Body of pancreas (tissue), 4 donors: ENCODE data around the gene ATP1A1. TPM values are rescaled to one million over a fixed set of nuclear protein-coding genes. Genes with fewer than 3 reads are reported as not detected.

Experiments
- ATAC-seq: fragments of 150-250 bp; one replicate; pipeline ENCODE4 v1.9.1; 2016
- DNase-seq, 4 donors: peaks; one replicate each; pipeline ENCODE4 v3.0.0-alpha.2; 2019
- H3K27ac ChIP-seq, 4 donors: fragments of 200-600 bp; sonication (generic); 1 replicate in 3 of 4; 2 replicates in 1 of 4; pipeline versions ENCODE4 v1.5.1 to v1.6.1; 2016 to 2019; ENCODE audit warnings: mild to moderate bottlenecking in 1 of 4, mixed read lengths in 1 of 4, moderate library complexity in 1 of 4
- H3K27me3 ChIP-seq, 2 donors: fragments of 200-600 bp; sonication (generic); one replicate each; pipeline ENCODE4 v1.6.0; 2016; ENCODE audit warnings: mild to moderate bottlenecking in 1 of 2
- H3K36me3 ChIP-seq, 2 donors: fragments of 200-600 bp; sonication (generic); replicated peaks in 1 of 2; 2 replicates each; pipeline ENCODE4 v1.5.1; 2016; ENCODE audit warnings: low read depth in 2 of 2; ENCODE audit not compliant: insufficient read depth in 1 of 2
- H3K4me1 ChIP-seq: fragments of 200-600 bp; sonication (generic); one replicate; pipeline ENCODE4 v1.6.0; 2016
- H3K4me3 ChIP-seq, 2 donors: fragments of 200-600 bp; sonication (generic); 1 replicate in 1 of 2; 2 replicates in 1 of 2; pipeline ENCODE4 v1.5.1; 2016 to 2019
- H3K9me3 ChIP-seq, 3 donors: fragments of 200-600 bp; sonication (generic); 1 replicate in 2 of 3; 2 replicates in 1 of 3; pipeline ENCODE4 v1.5.1; 2016
- POLR2A ChIP-seq, 3 donors: fragments of 450-650 bp; IDR thresholded peaks; one replicate each; pipeline ENCODE4 v1.6.1; 2016; ENCODE audit warnings: antibody characterized with exemption in 3 of 3, mild to moderate bottlenecking in 2 of 3
- WGBS, 2 donors: methylation state at CpG; one replicate each; pipeline ENCODE4 v1.1.5; 2017; 5-methylcytosine and 5-hydroxymethylcytosine counted together
- intact Hi-C: fragments of 100-400 bp; cut with DNase I; formaldehyde crosslinking; loops from one replicate; pipeline ENCODE4 v1.15.1; 2023
- small RNA-seq: library from RNA; depleted of rRNA; stranded (forward); fragments of <200 nt; gene quantifications from one replicate; pipeline ENCODE3, GENCODE V24; 2016
- total RNA-seq, 2 donors: library from RNA; depleted of rRNA; stranded (reverse); fragments of >200 nt; gene quantifications; one replicate each; pipeline ENCODE4 v1.1.0, GENCODE V29; 2016
- TF ChIP-seq, protein P1 (sequence below), 7 experiments: fragments of 450-650 bp in 4 of 7; fragments of 200-600 bp in 3 of 7; sonication (generic) in 3 of 7; IDR thresholded peaks; one replicate each; pipeline ENCODE4 v1.5.1; 2016 to 2019; ENCODE audit warnings: antibody characterized with exemption in 7 of 7

ATP1A1 gene
- total RNA-seq, 2 donors from 2014 or later = 423 to 593 TPM

DNA sequence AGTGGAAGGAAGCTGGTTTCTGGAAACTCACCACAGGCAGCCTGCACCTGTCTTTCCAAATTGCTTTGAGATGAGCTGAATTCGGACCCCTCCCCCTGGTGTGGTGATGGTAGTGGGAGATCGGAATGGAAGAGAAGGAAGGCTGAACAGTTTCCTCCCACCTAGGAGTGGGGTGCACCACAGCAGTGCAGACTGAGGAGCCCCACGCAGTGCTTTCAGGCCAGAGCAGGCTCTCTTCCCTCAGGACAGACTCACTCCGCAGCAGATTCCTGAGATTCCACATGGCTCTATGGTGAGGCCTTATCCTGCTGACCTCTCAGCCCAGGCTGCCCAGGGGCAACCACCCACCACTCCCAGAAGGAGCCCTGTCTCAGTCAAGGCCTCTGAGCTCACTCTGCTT lies 80.9 kb downstream of the ATP1A1 start:
- no peak overlapping the region for H3K4me3 ChIP-seq
- H3K27me3 ChIP-seq = no peaks in the 10 kb centered on the region
- H3K9me3 ChIP-seq = no peaks in the 10 kb centered on the region
- 81 to 87% methylated on average over 4 of the region's 4 CpGs for WGBS, 2 donors
- no peak for DNase-seq
- ATAC-seq = no peak
- TF ChIP-seq POLR2A (IDR thresholded peaks at IDR 0.05) = no peak
- TF ChIP-seq, protein P1, sequence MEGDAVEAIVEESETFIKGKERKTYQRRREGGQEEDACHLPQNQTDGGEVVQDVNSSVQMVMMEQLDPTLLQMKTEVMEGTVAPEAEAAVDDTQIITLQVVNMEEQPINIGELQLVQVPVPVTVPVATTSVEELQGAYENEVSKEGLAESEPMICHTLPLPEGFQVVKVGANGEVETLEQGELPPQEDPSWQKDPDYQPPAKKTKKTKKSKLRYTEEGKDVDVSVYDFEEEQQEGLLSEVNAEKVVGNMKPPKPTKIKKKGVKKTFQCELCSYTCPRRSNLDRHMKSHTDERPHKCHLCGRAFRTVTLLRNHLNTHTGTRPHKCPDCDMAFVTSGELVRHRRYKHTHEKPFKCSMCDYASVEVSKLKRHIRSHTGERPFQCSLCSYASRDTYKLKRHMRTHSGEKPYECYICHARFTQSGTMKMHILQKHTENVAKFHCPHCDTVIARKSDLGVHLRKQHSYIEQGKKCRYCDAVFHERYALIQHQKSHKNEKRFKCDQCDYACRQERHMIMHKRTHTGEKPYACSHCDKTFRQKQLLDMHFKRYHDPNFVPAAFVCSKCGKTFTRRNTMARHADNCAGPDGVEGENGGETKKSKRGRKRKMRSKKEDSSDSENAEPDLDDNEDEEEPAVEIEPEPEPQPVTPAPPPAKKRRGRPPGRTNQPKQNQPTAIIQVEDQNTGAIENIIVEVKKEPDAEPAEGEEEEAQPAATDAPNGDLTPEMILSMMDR (IDR thresholded peaks at IDR 0.05) = no peak
- no peaks in the 10 kb centered on the region for H3K4me1 ChIP-seq
- intact Hi-C loops = no loop called here
- no peaks in the 10 kb centered on the region for H3K36me3 ChIP-seq
- no peak overlapping the region for H3K27ac ChIP-seq

Small RNA genes within 50 kb of the gene (small RNA-seq; reads per million reads assigned to genes)
- gene RF00019 = not detected
- not detected for gene RNU6-817P

Other genes starting within 250 kb of the ATP1A1 start
- 10 to 100 TPM in 1 of 2 donors, 1 to 10 TPM in 1; 6.6 to 15.0 TPM for gene CD58, start 197.8 kb downstream of the ATP1A1 start, total RNA-seq